ENCODE data around the gene GASK1B. TPM values are rescaled to one million over a fixed set of nuclear protein-coding genes. Genes with fewer than 3 reads are reported as not detected.
A peak's percentile ranks its signal among the peaks of the same experiment; 100 is the strongest.

The GASK1B gene
- total RNA-seq, 1 experiment from 2014 or later, result 42.5 TPM

- in situ Hi-C loops (cut with HindIII; ENCODE audit: low sequenced_read_pairs), result loop anchor here (25.0 kb wide), 1 partner anchor 205 kb away; no protein-coding TSS in a partner anchor
- DNase-seq (ENCODE audit: low spot score), result no peak
Measured at GRCh38 chr4:158192439-158193158, 19.8 kb upstream of the GASK1B start.

- DNase-seq (ENCODE audit: low spot score), result no peak
- in situ Hi-C loops (cut with HindIII; ENCODE audit: low sequenced_read_pairs), result loop anchor here (25.0 kb wide), 1 partner anchor 203 kb away; no protein-coding TSS in a partner anchor
Measured at GRCh38 chr4:158190718-158191117, 17.9 kb upstream of the GASK1B start.

DNA sequence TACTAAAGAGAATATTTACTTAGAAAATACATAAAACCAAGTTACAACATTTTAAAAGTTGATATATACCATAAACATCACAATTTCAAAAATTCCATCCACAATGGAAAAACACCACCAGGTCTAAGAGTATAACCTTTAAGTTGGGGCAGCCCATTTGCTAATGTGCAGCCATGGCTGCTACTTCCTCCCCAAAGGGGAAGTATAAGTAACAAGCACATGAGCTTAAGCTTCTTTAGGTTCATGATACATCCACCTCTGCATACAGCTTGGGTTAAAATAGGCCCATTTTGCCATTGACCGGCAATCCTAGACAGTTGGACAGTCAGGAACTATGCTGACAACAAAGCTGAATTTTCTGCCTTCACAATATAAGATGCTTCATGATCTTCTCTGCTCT lies 16.6 kb upstream of the GASK1B start:
- in situ Hi-C loops (cut with HindIII; ENCODE audit: low sequenced_read_pairs), result loop anchor here (25.0 kb wide), 1 partner anchor 202 kb away; no protein-coding TSS in a partner anchor
- DNase-seq (ENCODE audit: low spot score), result no peak

DNA sequence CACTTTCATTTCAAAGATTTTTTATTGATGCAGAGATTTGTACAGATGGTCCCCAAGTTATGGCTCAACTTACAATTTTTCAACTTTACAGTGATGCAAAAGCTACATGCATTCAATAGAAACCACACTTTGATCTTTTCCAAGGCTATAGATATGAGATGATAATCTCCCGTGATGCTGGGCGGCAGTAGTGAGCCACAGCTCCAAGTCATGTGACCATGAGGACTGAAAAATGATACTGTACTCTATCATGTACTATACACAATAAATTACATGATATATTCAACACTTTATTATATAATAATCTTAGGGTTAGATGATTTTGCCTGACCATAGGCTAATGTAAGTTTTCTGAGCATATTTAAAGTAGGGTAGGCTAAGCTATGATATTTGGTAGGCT lies 14.0 kb upstream of the GASK1B start:
- no peak for DNase-seq (ENCODE audit: low spot score)
- in situ Hi-C loops (cut with HindIII; ENCODE audit: low sequenced_read_pairs), result loop anchor here (25.0 kb wide), 1 partner anchor 200 kb away; no protein-coding TSS in a partner anchor

GRCh38 chr4:158182736-158183135 lies 9.9 kb upstream of the GASK1B start:
- in situ Hi-C loops (cut with HindIII; ENCODE audit: low sequenced_read_pairs), result loop anchor here (25.0 kb wide), 1 partner anchor 195 kb away; no protein-coding TSS in a partner anchor

DNA sequence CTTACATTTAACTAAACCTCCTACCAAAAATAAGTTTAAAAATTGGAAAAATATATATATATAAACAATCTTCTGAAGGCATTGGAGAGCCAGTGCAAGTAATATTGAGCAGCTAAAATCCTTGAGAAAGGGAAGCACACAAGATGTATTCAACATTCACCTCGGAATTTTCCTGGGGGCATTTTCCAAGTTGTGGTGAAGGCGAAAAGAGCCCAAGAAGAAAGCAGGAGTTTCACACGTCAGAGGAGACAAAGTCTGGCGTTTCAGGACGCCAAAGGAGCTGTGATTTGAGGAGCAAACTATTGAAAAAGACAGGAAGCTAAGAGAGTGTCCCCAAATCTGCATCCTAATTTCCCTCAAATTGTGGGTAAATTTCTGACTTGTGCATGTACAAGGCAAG lies 9.1 kb upstream of the GASK1B start:
- no peak for DNase-seq (ENCODE audit: low spot score)

More at GRCh38 chr4:158182736-158183135, 9.9 kb upstream of the GASK1B start:
- no peak for DNase-seq (ENCODE audit: low spot score)

GRCh38 chr4:158179465-158179864 lies 6.6 kb upstream of the GASK1B start:
- in situ Hi-C loops (cut with HindIII; ENCODE audit: low sequenced_read_pairs), result loop anchor here (25.0 kb wide), 1 partner anchor 192 kb away; no protein-coding TSS in a partner anchor
- DNase-seq (ENCODE audit: low spot score), result no peak

More for the DNA sequence above, 9.1 kb upstream of the GASK1B start:
- in situ Hi-C loops (cut with HindIII; ENCODE audit: low sequenced_read_pairs), result loop anchor here (25.0 kb wide), 1 partner anchor 195 kb away; no protein-coding TSS in a partner anchor

DNA sequence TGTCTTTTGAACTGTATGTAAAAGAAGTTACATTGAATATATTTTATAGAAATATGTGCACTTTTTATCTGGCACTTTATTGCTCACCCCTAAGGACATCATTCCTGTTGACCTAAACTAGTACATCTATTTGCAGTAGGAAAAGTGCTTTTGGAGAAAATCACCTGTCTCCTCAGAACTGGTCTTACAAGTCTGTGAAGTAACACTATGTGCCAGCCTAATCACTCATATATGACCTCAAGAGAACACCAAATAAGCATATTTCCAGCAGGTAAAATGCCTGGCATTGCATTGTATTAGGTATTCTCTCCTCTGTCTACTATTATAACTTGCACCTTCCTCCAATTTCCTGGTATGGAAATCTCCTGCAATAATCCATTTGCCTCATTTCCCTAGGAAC lies 4.0 kb upstream of the GASK1B start:
- DNase-seq (ENCODE audit: low spot score), result no peak
- in situ Hi-C loops (cut with HindIII; ENCODE audit: low sequenced_read_pairs), result loop anchor here (25.0 kb wide), 1 partner anchor 189 kb away; no protein-coding TSS in a partner anchor

DNA sequence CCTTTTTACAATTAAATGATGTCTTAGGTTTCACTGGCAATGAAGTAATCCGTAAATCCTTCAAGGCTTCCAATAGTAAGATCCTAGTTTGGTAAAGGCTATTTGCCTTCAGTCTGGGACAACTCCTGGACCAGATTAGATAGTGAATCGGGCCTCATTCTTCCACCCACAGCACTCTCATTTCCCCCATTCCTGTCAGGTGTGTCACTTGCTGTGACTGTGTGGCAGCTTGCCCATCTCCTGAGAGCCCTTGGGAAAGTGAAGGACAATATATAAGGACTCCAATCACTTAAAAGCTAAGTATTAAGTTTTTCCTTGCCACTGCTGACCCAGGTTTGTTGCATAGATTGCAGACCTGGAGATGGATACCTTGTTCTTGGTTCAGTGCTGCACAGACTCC lies 3.3 kb upstream of the GASK1B start:
- DNase-seq (ENCODE audit: low spot score), result no peak
- in situ Hi-C loops (cut with HindIII; ENCODE audit: low sequenced_read_pairs), result loop anchor here (25.0 kb wide), 1 partner anchor 189 kb away; no protein-coding TSS in a partner anchor

- in situ Hi-C loops (cut with HindIII; ENCODE audit: low sequenced_read_pairs), result no loop called here
- DNase-seq (ENCODE audit: low spot score), result peak; percentile 37
Measured at GRCh38 chr4:158170691-158171561, 1.9 kb downstream of the GASK1B start.

- DNase-seq (ENCODE audit: low spot score), result no peak
- in situ Hi-C loops (cut with HindIII; ENCODE audit: low sequenced_read_pairs), result no loop called here
Measured at GRCh38 chr4:158169931-158170690, 2.7 kb downstream of the GASK1B start.

- in situ Hi-C loops (cut with HindIII; ENCODE audit: low sequenced_read_pairs), result no loop called here
Measured at GRCh38 chr4:158169506-158169905, 3.3 kb downstream of the GASK1B start.

DNA sequence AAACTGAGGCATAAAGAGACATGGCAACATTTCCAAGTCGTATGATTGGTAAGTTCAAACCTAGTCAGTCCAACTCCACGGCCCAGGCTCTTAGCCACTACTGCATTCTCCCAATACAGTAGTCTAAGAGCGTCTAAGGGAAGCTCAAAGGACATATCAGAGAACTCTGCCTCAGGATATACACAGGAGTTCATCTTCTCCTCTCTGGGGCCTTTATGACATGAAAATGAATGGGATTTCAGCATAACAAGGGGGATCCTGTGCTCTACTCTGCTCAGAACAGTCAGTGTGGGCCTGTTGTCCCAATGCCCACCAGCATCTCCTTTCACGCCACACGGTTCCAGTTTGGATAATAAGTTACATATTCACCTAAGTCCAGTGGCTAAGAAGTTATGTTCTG lies 4.2 kb downstream of the GASK1B start:
- in situ Hi-C loops (cut with HindIII; ENCODE audit: low sequenced_read_pairs), result no loop called here
- no peak for DNase-seq (ENCODE audit: low spot score)

More at GRCh38 chr4:158169506-158169905, 3.3 kb downstream of the GASK1B start:
- no peak for DNase-seq (ENCODE audit: low spot score)

- DNase-seq (ENCODE audit: low spot score), result no peak
- in situ Hi-C loops (cut with HindIII; ENCODE audit: low sequenced_read_pairs), result no loop called here
Measured at GRCh38 chr4:158166701-158167100, 6.1 kb downstream of the GASK1B start.

GRCh38 chr4:158164768-158165213 lies 8.0 kb downstream of the GASK1B start:
- in situ Hi-C loops (cut with HindIII; ENCODE audit: low sequenced_read_pairs), result no loop called here
- DNase-seq (ENCODE audit: low spot score), result no peak

GRCh38 chr4:158163941-158164767 lies 8.7 kb downstream of the GASK1B start:
- in situ Hi-C loops (cut with HindIII; ENCODE audit: low sequenced_read_pairs), result no loop called here

DNA sequence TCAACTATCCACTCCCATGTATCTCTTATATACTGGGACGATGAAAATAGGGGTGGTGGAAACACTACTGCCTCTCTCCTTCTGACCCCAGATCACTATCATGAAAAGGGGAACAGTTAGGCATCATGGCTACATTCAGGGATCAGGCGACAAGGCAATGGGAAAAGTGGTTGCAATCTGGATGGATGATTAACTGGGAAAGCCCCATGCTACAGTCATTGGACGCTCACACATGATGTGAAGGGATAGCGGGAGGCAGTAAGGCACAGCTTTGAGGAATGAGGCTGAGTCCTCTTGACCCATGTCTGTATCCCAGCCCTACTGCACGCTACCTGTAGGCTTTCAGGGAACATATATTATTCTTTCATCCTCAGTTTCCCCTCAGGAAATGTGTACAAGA lies 10.2 kb downstream of the GASK1B start:
- DNase-seq (ENCODE audit: low spot score), result peak; percentile 25
- in situ Hi-C loops (cut with HindIII; ENCODE audit: low sequenced_read_pairs), result no loop called here

More at GRCh38 chr4:158163941-158164767, 8.7 kb downstream of the GASK1B start:
- no peak for DNase-seq (ENCODE audit: low spot score)
